Activated CD4-positive, alpha-beta T cell treated with anti-CD3 and anti-CD28 coated beads for 1 hour (primary cell): ENCODE measurements around the gene ATG13.
"Not testable (repeated sequence)": the region's sequence is repeated elsewhere in the genome, so short reads cannot be mapped to it uniquely, and the experiment has no call there.

Experiments used
- DNase-seq: peaks from one replicate; pipeline ENCODE4 v3.0.0-alpha.2; 2020

The ATG13 gene

GRCh38 chr11:46617134-46617971 is at the start of gene ATG13, which contains the start of gene HARBI1:
TSS of gene ATG13 (plus strand) at chr11:46617553. CDS start at chr11:46644292, 26,739 bp downstream.
TSS of gene HARBI1 (minus strand) at chr11:46617227. CDS start at chr11:46616237, 990 bp downstream.
- peak; percentile 87 for DNase-seq

GRCh38 chr11:46570790-46571398 is 46.5 kb upstream of the ATG13 start:
- DNase-seq: no peak

DNA sequence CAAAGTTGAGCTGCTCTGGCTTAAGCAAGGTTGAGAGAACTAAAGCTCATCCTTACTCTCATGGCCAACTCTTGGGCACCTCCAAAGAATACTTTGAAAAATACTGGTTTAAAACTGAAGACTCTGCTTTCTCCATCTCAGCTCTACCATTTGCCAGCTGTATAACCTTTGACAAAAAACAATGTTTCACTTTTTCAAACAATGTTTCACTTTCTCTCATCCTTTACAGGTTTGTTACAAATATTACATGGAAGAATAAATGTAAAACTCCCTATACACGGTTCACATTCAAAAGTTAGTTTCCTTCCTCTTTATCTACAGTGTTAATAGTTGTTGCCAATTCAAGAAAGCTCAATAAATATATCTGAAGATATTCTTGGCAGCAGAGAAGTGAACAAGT is 42.7 kb upstream of the ATG13 start:
- no peak for DNase-seq

DNA sequence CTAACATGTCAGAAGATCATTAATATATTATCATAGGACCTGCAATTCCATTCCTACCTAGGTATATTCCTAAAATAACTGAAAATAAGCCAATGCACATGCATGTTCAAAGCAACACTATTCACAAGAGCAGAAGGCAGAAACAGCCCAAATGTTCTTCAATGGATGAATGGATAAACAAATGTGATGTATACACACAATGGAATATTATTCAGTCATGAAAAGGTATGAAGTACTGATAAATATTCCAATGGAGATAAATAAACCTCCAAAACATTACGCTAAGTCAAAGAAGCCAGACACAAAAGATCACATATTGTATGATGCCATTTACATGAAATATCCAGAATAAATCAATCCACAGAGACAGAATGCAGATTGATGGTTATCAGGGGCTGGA is 40.3 kb upstream of the ATG13 start:
- no peak for DNase-seq

GRCh38 chr11:46582588-46582987 is 34.8 kb upstream of the ATG13 start:
- DNase-seq: no peak

- not testable (repeated sequence) for DNase-seq
Measured at GRCh38 chr11:46583513-46583912, 33.8 kb upstream of the ATG13 start.

DNA sequence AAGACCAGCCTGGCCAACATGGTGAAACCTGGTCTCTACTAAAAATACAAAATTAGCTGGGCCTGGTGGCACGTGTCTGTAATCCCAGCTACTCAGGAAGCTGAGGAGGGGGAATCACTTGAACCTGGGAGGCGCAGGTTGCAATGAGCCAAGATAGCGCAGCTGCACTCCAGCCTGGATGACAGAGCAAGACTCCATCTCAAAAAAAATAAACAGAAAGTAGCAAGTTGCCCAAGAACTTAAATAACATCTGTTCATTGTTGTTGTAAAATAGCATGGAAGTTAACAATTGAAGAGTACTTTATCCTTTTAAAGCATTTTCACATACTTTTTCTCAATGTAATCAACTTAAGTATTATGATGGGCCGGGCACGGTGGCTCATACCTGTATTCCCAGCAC is 29.2 kb upstream of the ATG13 start:
- DNase-seq: no peak

- DNase-seq: no peak
Measured at GRCh38 chr11:46588915-46589314, 28.4 kb upstream of the ATG13 start.

- no peak for DNase-seq
Measured at GRCh38 chr11:46590740-46591605, 26.4 kb upstream of the ATG13 start.

- peak; percentile 68 for DNase-seq
Measured at GRCh38 chr11:46593550-46594373, 23.6 kb upstream of the ATG13 start, which contains the start of gene AMBRA1. TSS of gene AMBRA1 (minus strand) at chr11:46594023. CDS start at chr11:46548380, 45,643 bp downstream.

DNA sequence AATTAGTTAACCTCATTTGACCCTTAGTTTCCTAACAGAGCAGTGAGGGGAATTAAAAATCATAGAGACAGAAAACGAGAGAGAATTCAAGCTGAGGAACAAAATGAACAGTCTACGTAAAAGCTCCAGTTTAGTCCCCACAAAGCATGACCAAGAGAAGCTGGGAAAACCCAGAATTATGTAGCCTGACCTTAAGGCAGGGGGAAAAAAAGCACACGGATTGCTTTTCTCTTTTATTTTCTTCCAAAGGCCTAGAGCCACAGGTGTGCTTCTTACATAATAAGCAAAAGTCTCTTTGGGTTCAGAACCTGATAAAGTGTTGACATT is 23.0 kb upstream of the ATG13 start:
- no peak for DNase-seq

DNA sequence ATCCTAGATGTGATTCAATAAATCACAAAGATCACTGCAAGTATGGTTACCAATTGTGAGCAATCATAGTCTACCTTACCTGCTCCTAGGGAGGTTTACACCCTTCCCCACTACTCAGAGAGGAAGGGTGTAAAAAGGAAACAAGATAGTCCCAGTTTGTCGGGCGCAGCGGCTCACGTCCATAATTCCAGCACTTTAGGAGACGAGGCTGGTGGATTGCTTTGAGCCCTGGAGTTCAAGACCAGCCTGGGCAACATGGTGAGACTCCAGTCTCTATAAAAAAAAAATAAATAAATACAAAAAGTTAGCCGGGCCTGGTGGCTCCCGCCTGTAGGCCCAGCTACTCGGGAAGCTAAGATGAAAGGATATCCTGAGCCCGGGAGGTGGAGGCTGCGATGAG is 22.6 kb upstream of the ATG13 start:
- DNase-seq: no peak

DNA sequence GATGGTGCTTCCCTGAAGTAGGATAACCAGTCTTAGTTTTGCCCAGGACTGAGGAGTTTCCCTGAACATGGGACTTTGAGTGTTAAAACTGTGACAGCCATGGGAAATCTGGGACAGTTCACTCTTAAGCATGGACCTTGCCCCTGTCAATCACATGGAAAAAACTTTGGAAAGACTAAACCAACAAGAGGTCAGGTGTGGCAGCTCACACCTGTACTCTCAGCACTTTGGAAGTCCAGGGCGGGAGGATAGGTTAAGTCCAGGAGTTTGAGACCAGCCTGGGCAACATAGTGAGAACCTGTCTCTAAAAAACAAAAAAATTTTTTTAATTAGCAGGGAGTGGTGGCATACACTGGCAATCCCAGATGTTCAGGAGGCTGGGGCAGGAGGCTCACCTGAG is 20.2 kb upstream of the ATG13 start:
- no peak for DNase-seq

- DNase-seq: no peak
Measured at GRCh38 chr11:46597609-46598219, 19.6 kb upstream of the ATG13 start.

- DNase-seq: no peak
Measured at GRCh38 chr11:46599340-46600193, 17.8 kb upstream of the ATG13 start.

DNA sequence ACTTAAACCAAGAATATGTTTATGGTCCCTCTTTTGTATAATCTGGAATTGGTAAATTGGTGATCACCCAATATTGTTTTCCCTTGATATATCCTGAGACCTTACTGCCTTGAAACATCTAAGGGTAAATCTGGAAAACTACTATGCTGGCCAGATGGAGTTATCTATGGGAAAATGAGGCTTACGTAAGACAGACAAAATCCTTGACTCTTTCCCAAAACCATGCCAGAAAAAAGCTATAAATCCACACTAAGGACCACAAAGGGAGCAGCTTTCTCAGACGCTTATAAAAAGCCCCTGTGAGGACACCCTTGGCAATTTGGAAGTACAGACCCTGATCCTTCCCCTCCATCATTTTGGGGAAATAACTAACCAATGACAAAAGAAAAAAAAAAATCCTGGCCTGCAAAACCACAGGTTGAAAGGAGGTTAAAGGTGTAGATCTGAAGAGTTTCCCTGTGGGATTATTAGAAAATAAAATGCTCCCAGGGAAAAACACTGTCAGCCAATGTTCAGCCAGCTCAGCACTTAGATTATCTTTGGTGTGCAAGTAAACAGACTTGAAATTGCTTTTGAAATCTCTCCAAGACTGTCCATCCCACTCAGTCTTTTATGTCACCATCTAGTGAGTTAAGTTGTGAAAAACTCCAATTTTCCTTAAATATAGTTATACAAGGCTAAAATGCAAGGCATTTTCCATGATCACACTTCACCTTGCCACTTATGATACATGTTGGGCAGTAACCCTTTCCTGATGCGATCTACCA is 17.0 kb upstream of the ATG13 start:
- DNase-seq: no peak

DNA sequence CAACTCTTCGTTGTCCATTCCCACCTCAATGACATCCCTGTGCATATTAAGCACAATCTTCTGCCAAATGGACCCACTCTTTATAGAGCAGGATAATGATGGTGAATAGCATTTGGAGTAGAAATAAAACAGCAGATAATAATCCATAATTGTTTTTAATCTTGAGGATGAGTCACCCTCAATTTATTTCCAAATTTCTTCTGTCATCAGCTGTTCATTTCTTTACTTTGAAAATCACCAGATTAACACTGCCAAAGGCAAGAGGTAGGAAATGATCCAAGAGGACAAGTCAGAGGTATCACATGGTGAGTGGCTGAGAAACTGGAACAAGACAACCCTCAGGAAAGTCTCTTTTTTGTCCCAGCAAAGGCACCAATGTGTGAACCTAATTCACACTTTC is 16.2 kb upstream of the ATG13 start:
- no peak for DNase-seq

DNA sequence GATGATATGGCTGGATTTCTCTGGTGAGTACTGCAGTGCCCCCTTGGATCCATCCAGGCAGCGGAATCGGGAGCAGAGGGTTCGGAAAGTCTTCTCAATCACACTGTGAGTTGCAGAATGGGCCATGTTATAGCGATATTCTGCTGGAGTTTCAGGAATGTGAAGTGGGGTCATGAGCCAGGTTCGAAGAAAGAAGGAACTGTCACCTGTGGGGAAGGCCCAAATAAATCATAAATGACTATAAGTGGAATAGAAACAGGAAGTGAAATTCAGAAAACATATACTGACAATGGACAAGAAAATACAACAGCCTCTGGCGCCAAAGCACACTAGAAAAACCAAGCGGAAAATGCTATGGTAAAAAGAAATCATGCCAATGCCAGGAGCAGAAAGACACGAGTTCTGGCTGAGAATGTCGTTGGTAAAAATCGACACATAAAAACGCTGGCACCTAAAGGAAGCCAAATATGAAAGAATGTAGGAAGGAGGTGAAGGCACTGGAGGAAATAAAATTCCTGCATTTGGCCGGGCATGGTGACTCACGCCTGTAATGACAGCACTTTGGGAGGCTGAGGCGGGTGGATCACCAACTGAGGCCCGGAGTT is 13.5 kb upstream of the ATG13 start:
- no peak for DNase-seq

DNA sequence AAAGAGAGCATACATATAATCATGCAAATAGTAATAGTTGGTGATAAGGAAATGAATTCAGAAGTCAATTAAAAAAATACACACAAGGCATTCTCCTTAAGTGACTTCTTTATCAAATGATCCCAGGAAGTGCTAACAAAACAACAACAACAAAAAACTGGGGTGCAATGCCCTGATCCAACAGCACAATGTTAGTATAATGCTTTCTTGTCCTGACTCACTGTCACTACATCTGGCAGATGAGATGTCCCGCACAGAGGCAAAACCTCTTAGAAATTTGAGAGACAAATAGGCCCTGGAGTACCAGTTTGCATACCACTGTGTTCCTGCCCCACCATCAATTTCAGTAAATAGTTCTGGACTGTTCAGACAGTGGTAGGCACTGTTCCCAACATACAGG is 12.6 kb upstream of the ATG13 start:
- DNase-seq: no peak

GRCh38 chr11:46607516-46607915 is 9.8 kb upstream of the ATG13 start:
- no peak for DNase-seq
